Measurements from ENCODE around the gene TLE3.
"Not testable (repeated sequence)": the region's sequence is repeated elsewhere in the genome, so short reads cannot be mapped to it uniquely, and the experiment has no call there.

Gene TLE3

DNA sequence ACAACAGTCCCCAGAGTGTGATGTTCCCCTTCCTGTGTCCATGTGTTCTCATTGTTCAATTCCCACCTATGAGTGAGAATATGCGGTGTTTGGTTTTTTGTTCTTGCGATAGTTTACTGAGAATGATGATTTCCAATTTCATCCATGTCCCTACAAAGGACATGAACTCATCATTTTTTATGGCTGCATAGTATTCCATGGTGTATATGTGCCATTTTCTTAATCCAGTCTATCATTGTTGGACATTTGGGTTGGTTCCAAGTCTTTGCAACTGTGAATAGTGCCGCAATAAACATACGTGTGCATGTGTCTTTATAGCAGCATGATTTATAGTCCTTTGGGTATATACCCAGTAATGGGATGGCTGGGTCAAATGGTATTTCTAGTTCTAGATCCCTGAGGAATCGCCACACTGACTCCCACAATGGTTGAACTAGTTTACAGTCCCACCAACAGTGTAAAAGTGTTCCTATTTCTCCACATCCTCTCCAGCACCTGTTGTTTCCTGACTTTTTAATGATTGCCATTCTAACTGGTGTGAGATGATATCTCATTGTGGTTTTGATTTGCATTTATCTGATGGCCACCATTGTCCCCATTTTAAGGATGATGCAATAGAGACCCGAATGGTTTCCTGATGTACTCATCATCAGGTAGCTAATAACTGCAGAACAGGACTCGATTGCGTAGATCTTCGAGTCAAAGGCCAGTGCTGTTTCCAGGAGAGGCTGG is 15.0 kb upstream of the TLE3 start:
- not testable (repeated sequence) for H3K36me3 ChIP-seq (ENCODE audit: control insufficient read depth in 5 of 5, insufficient read depth in 5 of 5, low read length in 5 of 5); H3K9me3 ChIP-seq (ENCODE audit: control insufficient read depth in 5 of 5, low read length in 5 of 5); H3K27me3 ChIP-seq (ENCODE audit: control insufficient read depth in 5 of 5, insufficient read depth in 4 of 5, low read length in 5 of 5); H3K27ac ChIP-seq (ENCODE audit: low read depth, low read length); H3K9ac ChIP-seq (ENCODE audit: low read length in 5 of 5); H3K4me3 ChIP-seq (ENCODE audit: low read depth in 1 of 5, low read length in 5 of 5)
- H3K4me1 ChIP-seq (ENCODE audit: control insufficient read depth in 5 of 5, insufficient read depth in 5 of 5, low read length in 5 of 5) = peaks cover 8 to 24% (median 14%) of the 10 kb centered on the region in 5 donors

DNA sequence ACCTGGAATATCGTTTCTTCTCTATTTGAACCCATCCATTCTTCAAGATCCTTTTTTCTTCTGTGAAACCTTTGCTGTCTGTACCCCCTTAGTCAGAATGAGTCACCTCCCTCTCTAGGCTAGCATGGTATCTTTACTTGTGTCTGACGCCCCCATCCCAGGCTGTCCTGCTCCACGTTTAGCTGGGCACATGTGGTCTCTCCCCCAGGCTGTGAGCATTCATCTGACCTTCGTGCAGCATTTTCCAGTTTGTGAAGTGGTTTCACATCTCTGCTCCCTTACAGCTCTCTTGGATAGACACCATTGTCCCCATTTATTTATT is 14.3 kb upstream of the TLE3 start:
- H3K9ac ChIP-seq (ENCODE audit: low read length in 5 of 5) = no peak overlapping the region
- peaks cover 8 to 24% (median 20%) of the 10 kb centered on the region in 5 donors for H3K4me1 ChIP-seq (ENCODE audit: control insufficient read depth in 5 of 5, insufficient read depth in 5 of 5, low read length in 5 of 5)
- H3K4me3 ChIP-seq (ENCODE audit: low read depth in 1 of 5, low read length in 5 of 5) = peak overlapping the region in 4 of 5 donors; percentile 14 to 35 (median 30)
- H3K27me3 ChIP-seq (ENCODE audit: control insufficient read depth in 5 of 5, insufficient read depth in 4 of 5, low read length in 5 of 5) = no peaks in the 10 kb centered on the region
- no peaks in the 10 kb centered on the region for H3K36me3 ChIP-seq (ENCODE audit: control insufficient read depth in 5 of 5, insufficient read depth in 5 of 5, low read length in 5 of 5)
- no peaks in the 10 kb centered on the region for H3K9me3 ChIP-seq (ENCODE audit: control insufficient read depth in 5 of 5, low read length in 5 of 5)
- no peak overlapping the region for H3K27ac ChIP-seq (ENCODE audit: low read depth, low read length)

DNA sequence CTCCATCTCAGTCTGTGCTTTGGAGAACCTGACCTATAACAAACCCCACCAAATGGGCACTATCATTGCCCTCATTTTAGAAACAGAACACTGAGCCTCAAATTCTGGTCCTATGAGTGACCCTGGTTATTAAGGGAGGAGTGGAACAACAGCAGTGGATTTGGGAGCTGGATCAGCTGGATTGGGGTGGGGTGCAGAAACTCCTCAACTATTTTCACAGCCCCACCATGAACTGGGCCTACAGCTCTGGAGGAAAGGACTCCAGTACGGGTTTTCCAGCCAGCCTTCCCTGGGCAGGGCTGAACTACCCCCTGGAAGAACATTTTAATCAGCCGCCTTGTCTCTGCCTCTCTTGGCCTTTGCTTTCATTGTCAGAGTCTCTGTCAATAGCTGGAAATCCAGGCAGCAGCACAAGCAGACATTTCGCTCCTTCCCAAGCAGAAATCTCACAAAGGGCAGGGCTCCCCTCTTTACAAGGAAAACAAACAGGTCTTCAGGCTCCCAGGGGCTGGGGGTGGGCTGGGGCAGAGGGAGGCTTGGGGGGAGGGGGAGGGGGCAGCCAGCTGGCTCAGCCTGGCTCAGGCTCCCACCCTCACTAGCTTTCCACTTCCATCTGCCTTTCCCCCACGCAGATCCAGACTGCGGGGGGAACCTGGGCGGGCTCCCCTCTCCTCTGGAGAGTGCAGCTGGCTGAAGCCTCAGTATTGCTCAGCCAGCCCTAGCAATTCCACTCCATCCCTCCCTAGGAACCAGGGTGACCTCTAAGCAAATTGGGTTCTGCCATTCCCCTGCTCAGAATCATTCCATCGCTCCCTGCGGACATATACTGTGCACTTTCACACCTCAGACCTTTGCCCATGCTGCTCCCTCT is 13.7 kb upstream of the TLE3 start:
- Histone ChIP-seq H3K9ac (ENCODE audit: low read length in 5 of 5) (peak overlapping the region in 1 of 5 donors; percentile 25), H3K4me3 (ENCODE audit: low read depth in 1 of 5, low read length in 5 of 5) (peak overlapping the region in 4 of 5 donors; percentile 14 to 35 (median 30)), H3K27me3 (ENCODE audit: control insufficient read depth in 5 of 5, insufficient read depth in 4 of 5, low read length in 5 of 5) (no peaks in the 10 kb centered on the region)

DNA sequence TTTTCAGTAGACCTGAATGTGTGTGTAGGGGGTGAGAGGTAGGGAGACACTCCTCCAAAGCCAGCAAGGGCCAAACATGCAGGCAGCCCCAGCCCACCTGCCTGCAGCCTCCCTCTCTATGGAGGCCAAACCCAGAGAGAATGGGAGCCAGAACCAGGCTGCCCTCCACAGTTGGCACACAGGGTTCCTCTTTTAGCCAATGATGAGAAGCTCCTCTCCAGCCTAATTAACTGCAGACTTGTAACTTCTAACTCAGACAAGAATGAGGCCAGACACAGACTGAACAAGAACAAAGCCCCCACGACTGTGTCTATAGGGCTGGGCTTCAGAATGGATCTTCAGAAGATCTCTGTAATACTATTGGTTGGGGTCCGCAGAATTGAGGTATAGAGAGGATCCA is 12.3 kb upstream of the TLE3 start:
- Histone ChIP-seq H3K27me3 (ENCODE audit: control insufficient read depth in 5 of 5, insufficient read depth in 4 of 5, low read length in 5 of 5) (no peaks in the 10 kb centered on the region), H3K4me3 (ENCODE audit: low read depth in 1 of 5, low read length in 5 of 5) (no peak overlapping the region), H3K4me1 (ENCODE audit: control insufficient read depth in 5 of 5, insufficient read depth in 5 of 5, low read length in 5 of 5) (peaks cover 8 to 24% (median 20%) of the 10 kb centered on the region in 5 donors), H3K27ac (ENCODE audit: low read depth, low read length) (no peak overlapping the region), H3K9ac (ENCODE audit: low read length in 5 of 5) (no peak overlapping the region), H3K9me3 (ENCODE audit: control insufficient read depth in 5 of 5, low read length in 5 of 5) (no peaks in the 10 kb centered on the region), H3K36me3 (ENCODE audit: control insufficient read depth in 5 of 5, insufficient read depth in 5 of 5, low read length in 5 of 5) (no peaks in the 10 kb centered on the region)

More for the DNA sequence above, 13.7 kb upstream of the TLE3 start:
- H3K9me3 ChIP-seq (ENCODE audit: control insufficient read depth in 5 of 5, low read length in 5 of 5) = no peaks in the 10 kb centered on the region
- H3K27ac ChIP-seq (ENCODE audit: low read depth, low read length) = no peak overlapping the region
- peaks cover 8 to 24% (median 20%) of the 10 kb centered on the region in 5 donors for H3K4me1 ChIP-seq (ENCODE audit: control insufficient read depth in 5 of 5, insufficient read depth in 5 of 5, low read length in 5 of 5)
- no peaks in the 10 kb centered on the region for H3K36me3 ChIP-seq (ENCODE audit: control insufficient read depth in 5 of 5, insufficient read depth in 5 of 5, low read length in 5 of 5)

DNA sequence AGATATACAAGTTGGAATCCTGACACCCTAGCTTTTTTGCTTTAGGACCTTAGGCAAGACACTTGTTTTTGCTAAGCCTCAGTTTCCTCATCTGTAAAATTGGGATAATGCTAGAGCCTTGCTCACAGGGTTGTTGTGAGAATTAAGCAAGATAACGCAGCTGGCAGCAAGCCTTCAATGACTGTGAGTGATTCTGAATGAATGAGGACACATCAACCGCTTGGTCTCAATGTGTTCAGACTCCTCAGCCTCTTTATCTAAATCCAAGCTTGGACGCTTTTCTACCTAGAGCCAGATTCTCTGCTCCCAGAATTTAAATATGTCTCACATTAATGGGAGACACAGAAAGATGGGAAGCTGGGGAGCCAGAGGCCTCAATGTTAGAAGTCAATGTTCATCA is 11.8 kb upstream of the TLE3 start:
- no peaks in the 10 kb centered on the region for H3K9me3 ChIP-seq (ENCODE audit: control insufficient read depth in 5 of 5, low read length in 5 of 5)
- no peaks in the 10 kb centered on the region for H3K27me3 ChIP-seq (ENCODE audit: control insufficient read depth in 5 of 5, insufficient read depth in 4 of 5, low read length in 5 of 5)
- H3K27ac ChIP-seq (ENCODE audit: low read depth, low read length) = no peak overlapping the region
- no peaks in the 10 kb centered on the region for H3K36me3 ChIP-seq (ENCODE audit: control insufficient read depth in 5 of 5, insufficient read depth in 5 of 5, low read length in 5 of 5)
- H3K4me3 ChIP-seq (ENCODE audit: low read depth in 1 of 5, low read length in 5 of 5) = no peak overlapping the region
- H3K4me1 ChIP-seq (ENCODE audit: control insufficient read depth in 5 of 5, insufficient read depth in 5 of 5, low read length in 5 of 5) = peaks cover 8 to 26% (median 20%) of the 10 kb centered on the region in 5 donors
- H3K9ac ChIP-seq (ENCODE audit: low read length in 5 of 5) = no peak overlapping the region

DNA sequence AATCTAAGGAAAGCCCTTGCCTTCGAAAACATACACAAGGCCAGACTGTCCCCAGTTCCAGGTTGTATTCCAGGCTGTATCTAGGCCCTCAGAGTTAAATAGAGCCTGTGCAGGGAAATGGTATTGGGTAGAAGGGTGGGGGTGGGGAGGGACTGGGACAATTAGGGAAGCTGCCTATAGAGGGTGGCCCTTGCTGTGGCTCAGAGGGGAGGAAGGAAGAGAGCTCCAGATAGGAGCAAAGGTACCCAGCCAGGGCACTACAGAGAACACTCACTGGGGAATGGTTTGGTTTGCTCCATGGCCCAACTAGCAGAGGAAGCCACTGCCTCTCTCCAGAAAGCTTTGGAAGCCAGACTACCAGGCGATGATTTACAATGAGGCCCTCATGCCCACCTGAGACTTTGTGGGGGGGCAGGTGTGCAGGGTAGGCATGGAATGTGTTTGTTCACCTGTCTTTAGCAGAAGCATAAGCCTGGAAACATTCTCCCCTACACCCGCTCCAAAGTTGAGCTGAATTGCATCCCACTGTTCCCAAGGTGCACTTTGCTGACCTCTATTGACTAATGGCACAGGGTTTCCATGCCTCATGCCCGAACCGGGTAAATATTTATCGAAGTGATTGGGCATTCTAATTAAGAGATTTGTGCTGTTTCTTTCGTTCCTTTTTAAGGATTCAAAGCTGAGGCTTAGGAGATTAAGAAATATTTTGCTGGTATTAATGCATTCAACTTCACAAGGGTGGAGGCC is 6.3 kb upstream of the TLE3 start:
- H3K9me3 ChIP-seq (ENCODE audit: control insufficient read depth in 5 of 5, low read length in 5 of 5) = no peaks in the 10 kb centered on the region

DNA sequence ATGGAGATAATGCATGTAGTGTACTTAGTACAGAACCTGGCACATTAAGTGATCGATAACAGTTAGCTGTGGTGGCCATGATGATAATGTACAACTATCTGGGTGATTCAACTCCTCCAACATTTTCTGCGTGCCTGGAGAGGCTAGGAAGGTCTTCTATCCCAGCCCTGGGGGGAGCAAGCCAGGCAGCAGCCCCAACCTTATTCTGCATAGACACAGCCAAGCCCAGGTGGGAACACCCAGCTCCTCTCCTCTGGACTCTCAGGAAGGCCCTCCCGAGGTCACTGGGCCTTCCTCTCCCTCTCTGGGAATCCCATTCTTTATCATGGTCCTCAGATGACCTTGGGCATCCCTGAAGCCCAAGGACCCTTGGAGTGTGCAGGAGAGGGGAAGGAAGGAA is 5.1 kb upstream of the TLE3 start:
- Histone ChIP-seq H3K27ac (ENCODE audit: low read depth, low read length) (no peak overlapping the region), H3K27me3 (ENCODE audit: control insufficient read depth in 5 of 5, insufficient read depth in 4 of 5, low read length in 5 of 5) (no peaks in the 10 kb centered on the region), H3K9me3 (ENCODE audit: control insufficient read depth in 5 of 5, low read length in 5 of 5) (no peaks in the 10 kb centered on the region), H3K4me1 (ENCODE audit: control insufficient read depth in 5 of 5, insufficient read depth in 5 of 5, low read length in 5 of 5) (peaks cover 2 to 54% (median 52%) of the 10 kb centered on the region in 5 donors), H3K9ac (ENCODE audit: low read length in 5 of 5) (no peak overlapping the region), H3K36me3 (ENCODE audit: control insufficient read depth in 5 of 5, insufficient read depth in 5 of 5, low read length in 5 of 5) (no peaks in the 10 kb centered on the region), H3K4me3 (ENCODE audit: low read depth in 1 of 5, low read length in 5 of 5) (no peak overlapping the region)

More for the DNA sequence above, 6.3 kb upstream of the TLE3 start:
- H3K36me3 ChIP-seq (ENCODE audit: control insufficient read depth in 5 of 5, insufficient read depth in 5 of 5, low read length in 5 of 5) = no peaks in the 10 kb centered on the region
- no peaks in the 10 kb centered on the region for H3K27me3 ChIP-seq (ENCODE audit: control insufficient read depth in 5 of 5, insufficient read depth in 4 of 5, low read length in 5 of 5)
- peaks cover 2 to 46% (median 42%) of the 10 kb centered on the region in 5 donors for H3K4me1 ChIP-seq (ENCODE audit: control insufficient read depth in 5 of 5, insufficient read depth in 5 of 5, low read length in 5 of 5)
- H3K27ac ChIP-seq (ENCODE audit: low read depth, low read length) = no peak overlapping the region
- no peak overlapping the region for H3K4me3 ChIP-seq (ENCODE audit: low read depth in 1 of 5, low read length in 5 of 5)
- no peak overlapping the region for H3K9ac ChIP-seq (ENCODE audit: low read length in 5 of 5)

DNA sequence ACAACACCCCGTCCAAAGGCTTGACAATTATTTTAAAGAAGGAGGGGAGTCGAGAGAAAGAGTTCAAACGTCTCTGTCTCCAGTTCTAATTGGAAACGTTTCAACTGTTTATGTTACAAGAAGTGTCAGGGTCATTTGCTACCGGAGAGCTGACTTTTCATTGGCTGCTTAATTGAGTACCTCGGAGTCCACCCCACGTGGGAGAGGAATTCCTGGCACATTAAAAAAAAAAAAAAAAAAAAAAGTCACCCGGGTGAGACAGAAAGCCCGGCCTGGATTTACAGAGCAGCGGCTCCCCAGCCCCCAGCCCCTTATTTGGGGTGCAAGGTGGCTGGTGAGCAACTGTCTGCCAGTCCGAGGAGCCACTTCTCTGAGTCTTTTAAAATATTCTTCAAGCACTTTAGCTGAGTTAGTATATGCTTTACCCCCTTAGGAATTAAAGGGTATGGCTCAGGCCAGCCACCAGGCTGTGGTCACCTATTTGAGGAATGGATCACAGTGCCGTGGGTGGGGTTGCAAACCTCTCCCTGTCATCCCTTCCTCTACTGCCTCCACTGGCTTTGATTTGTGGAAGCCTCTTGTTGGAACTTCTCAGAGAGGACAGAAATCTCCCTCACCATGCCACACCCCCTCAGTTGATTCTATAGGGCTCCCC is 3.9 kb upstream of the TLE3 start:
- H3K4me1 ChIP-seq (ENCODE audit: control insufficient read depth in 5 of 5, insufficient read depth in 5 of 5, low read length in 5 of 5) = peaks cover 2 to 59% (median 46%) of the 10 kb centered on the region in 5 donors
- H3K27ac ChIP-seq (ENCODE audit: low read depth, low read length) = no peak overlapping the region
- H3K9ac ChIP-seq (ENCODE audit: low read length in 5 of 5) = no peak overlapping the region
- no peaks in the 10 kb centered on the region for H3K9me3 ChIP-seq (ENCODE audit: control insufficient read depth in 5 of 5, low read length in 5 of 5)
- H3K36me3 ChIP-seq (ENCODE audit: control insufficient read depth in 5 of 5, insufficient read depth in 5 of 5, low read length in 5 of 5) = no peaks in the 10 kb centered on the region
- H3K27me3 ChIP-seq (ENCODE audit: control insufficient read depth in 5 of 5, insufficient read depth in 4 of 5, low read length in 5 of 5) = no peaks in the 10 kb centered on the region
- H3K4me3 ChIP-seq (ENCODE audit: low read depth in 1 of 5, low read length in 5 of 5) = peak overlapping the region in 2 of 5 donors; percentile 47 to 57

DNA sequence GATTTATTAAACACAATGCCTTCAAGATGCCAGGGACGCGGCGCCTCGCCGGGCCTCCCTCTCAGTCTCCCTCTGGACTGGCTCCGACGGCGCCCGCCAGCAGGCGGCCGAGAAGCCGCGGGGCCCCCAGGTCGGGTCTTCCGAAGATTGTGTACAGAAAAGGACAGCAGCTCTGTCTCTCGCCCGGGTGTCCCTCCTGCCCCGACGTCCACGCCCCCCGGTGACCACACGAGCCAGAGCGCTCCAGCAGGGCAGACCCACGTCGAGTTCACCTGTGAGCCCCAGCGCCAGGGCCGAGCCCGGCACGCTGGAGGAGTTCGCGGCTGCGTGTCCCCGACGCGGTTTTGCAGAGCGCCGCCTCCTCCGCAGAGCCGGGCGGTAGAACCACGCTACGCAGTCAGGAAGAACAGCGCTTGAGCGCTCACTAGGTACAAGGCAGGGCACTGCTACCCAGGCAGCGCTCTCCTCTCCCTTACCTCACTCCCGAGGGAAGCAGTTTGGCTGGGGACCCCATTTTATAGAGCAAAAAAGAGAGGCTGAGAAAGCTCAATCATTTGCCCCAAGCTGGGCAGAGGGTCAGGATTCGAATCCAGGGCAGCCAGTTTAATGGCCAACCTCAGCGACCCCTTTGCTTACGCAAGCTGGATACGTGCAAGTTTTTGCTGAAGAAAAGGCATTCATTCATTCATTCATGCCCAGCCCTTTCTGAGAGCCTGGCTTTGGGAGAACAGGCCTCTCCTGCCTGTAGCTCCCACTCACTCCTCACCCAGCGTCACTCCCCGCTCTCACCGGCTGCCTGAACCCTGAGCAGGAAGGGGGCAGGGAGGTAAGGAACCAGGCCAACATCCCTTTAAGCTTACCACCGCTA is 3.0 kb upstream of the TLE3 start:
- Histone ChIP-seq H3K9me3 (ENCODE audit: control insufficient read depth in 5 of 5, low read length in 5 of 5) (no peaks in the 10 kb centered on the region), H3K27ac (ENCODE audit: low read depth, low read length) (no peak overlapping the region), H3K4me3 (ENCODE audit: low read depth in 1 of 5, low read length in 5 of 5) (peak overlapping the region; percentile 36 to 57 (median 47)), H3K27me3 (ENCODE audit: control insufficient read depth in 5 of 5, insufficient read depth in 4 of 5, low read length in 5 of 5) (no peaks in the 10 kb centered on the region), H3K4me1 (ENCODE audit: control insufficient read depth in 5 of 5, insufficient read depth in 5 of 5, low read length in 5 of 5) (peaks cover 2 to 65% (median 46%) of the 10 kb centered on the region in 5 donors), H3K9ac (ENCODE audit: low read length in 5 of 5) (peak overlapping the region in 2 of 5 donors; percentile 48 to 59), H3K36me3 (ENCODE audit: control insufficient read depth in 5 of 5, insufficient read depth in 5 of 5, low read length in 5 of 5) (no peaks in the 10 kb centered on the region)

Measured in subcutaneous abdominal adipose tissue (tissue), 5 donors.